Measurements from ENCODE around the gene PRR20D.
"Not testable (repeated sequence)": the region's sequence is repeated elsewhere in the genome, so short reads cannot be mapped to it uniquely, and the experiment has no call there.

The PRR20D gene
- total RNA-seq = 0 reads per million in 18 experiments

- not testable (repeated sequence) for DNase-seq
Observed at GRCh38 chr13:57160332-57160731, at the start of gene PRR20D. PRR20D (plus strand) TSS chr13:57160632; CDS start chr13:57161019, 387 bp downstream.

GRCh38 chr13:57114945-57115344 lies 45.5 kb upstream of the PRR20D start:
- no peak for DNase-seq

GRCh38 chr13:57123681-57124080 lies 36.8 kb upstream of the PRR20D start:
- DNase-seq = no peak

- no peak for DNase-seq
Observed at GRCh38 chr13:57128909-57129308, 31.5 kb upstream of the PRR20D start.

- DNase-seq = no peak
Observed at GRCh38 chr13:57136093-57136492, 24.3 kb upstream of the PRR20D start.

GRCh38 chr13:57137585-57137984 lies 22.8 kb upstream of the PRR20D start:
- no peak for DNase-seq

- DNase-seq = no peak
Observed at GRCh38 chr13:57138988-57139387, 21.4 kb upstream of the PRR20D start.

- DNase-seq = not testable (repeated sequence)
Observed at GRCh38 chr13:57139781-57140180, 20.7 kb upstream of the PRR20D start.

- not testable (repeated sequence) for DNase-seq
Observed at GRCh38 chr13:57140235-57140968, 20.0 kb upstream of the PRR20D start, which contains the start of gene PRR20A. PRR20A (plus strand) TSS chr13:57140918; CDS start chr13:57141305, 387 bp downstream.

- DNase-seq = not testable (repeated sequence)
Observed at GRCh38 chr13:57147188-57147587, 13.2 kb upstream of the PRR20D start, which contains the start of gene PRR20B. PRR20B (plus strand) TSS chr13:57147488; CDS start chr13:57147875, 387 bp downstream.

GRCh38 chr13:57148106-57148505 lies 12.3 kb upstream of the PRR20D start:
- not testable (repeated sequence) for DNase-seq

- not testable (repeated sequence) for DNase-seq
Observed at GRCh38 chr13:57153761-57154160, 6.7 kb upstream of the PRR20D start, which contains the start of gene PRR20C. PRR20C (plus strand) TSS chr13:57154061; CDS start chr13:57154448, 387 bp downstream.

- DNase-seq = not testable (repeated sequence)
Observed at GRCh38 chr13:57166897-57167296, 6.5 kb downstream of the PRR20D start, which contains the start of gene PRR20E. PRR20E (plus strand) TSS chr13:57167197; CDS start chr13:57167584, 387 bp downstream.

- DNase-seq = no peak
Observed at GRCh38 chr13:57191667-57192066, 31.2 kb downstream of the PRR20D start.

GRCh38 chr13:57212989-57213388 lies 52.6 kb downstream of the PRR20D start:
- no peak for DNase-seq

Measured in inflammatory macrophage (primary cell).